GM19468 (cell line): ENCODE data around the gene GTPBP8.
A peak's percentile ranks its signal among the peaks of the same experiment; 100 is the strongest.
"Not testable (repeated sequence)": the region's sequence is repeated elsewhere in the genome, so short reads cannot be mapped to it uniquely, and the experiment has no call there.

ENCODE experiments used
- ATAC-seq: cut with Tn5 transposase; IDR thresholded peaks from one replicate; pipeline ENCODE4 v1.9.1; 2021; ENCODE audit warnings: mild to moderate bottlenecking, moderate library complexity, moderate number of reproducible peaks; ENCODE audit not compliant: unreplicated experiment; ENCODE audit errors: extremely low read depth

The GTPBP8 gene

GRCh38 chr3:112987710-112988334 lies 3.0 kb upstream of the GTPBP8 start:
- ATAC-seq = no peak

- ATAC-seq = no peak
Observed at GRCh38 chr3:112995800-112996199, 5.0 kb downstream of the GTPBP8 start.

GRCh38 chr3:113000691-113001090 lies 9.9 kb downstream of the GTPBP8 start:
- no peak for ATAC-seq

- ATAC-seq = no peak
Observed at GRCh38 chr3:113002037-113002436, 11.3 kb downstream of the GTPBP8 start.

- no peak for ATAC-seq
Observed at GRCh38 chr3:113002679-113003078, 11.9 kb downstream of the GTPBP8 start.

DNA sequence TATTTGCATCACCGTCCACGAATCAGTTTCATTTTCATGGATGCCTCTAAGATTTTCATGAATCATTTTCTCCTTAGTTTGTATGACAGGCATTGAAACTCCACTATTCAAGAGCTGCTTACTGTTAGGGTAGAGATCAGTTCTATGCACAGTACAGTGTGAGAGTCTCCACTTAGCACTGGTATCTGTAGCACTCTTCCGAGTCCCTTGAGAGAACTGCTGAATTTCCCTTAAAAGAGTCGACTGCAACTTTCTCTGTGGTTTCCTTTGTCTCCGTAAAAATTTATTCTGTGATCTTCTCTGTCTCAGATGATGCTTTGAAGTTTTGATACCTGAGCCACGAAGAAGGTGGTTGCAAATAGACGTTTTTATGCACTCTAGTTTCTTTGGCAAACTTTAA lies 14.8 kb downstream of the GTPBP8 start:
- ATAC-seq = no peak

GRCh38 chr3:113006359-113007056 lies 15.7 kb downstream of the GTPBP8 start:
- ATAC-seq = no peak

DNA sequence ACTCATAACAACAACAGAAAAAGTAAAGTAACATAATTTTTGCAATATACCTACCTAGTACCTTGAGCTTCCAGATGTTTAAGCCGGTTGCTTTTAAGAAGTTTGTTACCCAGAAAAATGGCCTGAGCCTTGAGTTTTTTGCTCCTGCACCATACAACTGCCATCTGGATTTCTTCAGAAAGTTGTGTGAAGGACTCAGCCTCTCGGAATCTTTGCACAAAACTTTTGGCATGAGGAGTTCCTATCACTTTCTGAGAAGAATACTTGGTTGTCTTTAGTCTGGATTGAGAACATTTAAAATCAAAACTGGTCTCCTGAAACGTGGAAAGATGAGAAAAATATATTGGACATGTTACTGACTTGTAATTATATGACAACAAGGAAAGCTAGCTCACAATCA lies 17.3 kb downstream of the GTPBP8 start:
- no peak for ATAC-seq

- no peak for ATAC-seq
Observed at GRCh38 chr3:113013593-113013992, 22.8 kb downstream of the GTPBP8 start.

DNA sequence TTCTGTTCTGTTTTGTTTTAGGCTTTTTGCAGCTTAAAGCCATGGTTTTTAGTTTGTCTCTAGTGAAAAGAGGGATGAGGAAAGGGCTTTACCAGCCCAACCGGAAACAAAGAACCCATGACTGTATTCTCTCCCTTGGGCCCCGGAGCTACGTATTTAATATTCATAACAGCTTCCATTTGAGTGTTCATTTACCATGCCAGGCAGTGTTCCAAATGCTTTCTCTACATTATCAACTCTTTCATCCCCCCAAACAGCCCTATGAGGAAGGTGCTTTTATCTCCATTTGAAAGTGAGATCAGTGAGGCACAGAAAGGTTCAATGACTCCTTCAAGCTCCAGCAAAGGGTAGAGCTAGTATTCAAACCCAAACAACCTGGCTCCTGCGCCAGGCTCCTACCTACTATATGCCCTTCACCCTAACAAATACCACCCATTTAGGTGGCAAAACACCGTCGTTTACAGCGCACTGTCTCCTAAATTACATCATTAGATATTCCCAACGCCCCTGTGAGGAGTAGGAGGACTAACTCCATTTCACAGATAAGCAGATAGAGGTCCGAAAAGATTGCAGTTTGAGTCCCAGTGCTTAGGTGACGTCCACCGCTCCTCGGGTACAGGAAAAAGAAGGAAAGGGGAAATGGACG lies 27.9 kb downstream of the GTPBP8 start:
- ATAC-seq = no peak

GRCh38 chr3:113019182-113020137 lies 28.7 kb downstream of the GTPBP8 start:
- ATAC-seq = peak; percentile 58

DNA sequence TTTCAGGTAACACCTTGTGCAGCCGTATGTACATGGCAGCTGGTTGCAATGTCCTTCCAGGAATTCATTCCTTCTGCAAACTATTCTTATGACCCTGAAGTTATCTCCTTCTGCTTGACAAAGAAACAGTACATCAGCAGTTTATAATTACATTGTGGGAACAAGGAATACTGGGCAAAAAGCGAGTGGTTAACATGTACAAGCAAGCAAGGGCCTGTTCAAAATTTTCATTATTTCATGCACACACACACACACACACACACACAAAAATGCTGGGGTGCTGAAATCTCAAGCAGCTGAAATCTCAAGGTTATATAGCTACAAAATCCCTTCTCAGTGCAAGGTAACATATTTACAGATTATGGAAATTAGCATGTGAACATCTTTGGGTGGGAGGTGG lies 30.7 kb downstream of the GTPBP8 start:
- no peak for ATAC-seq

GRCh38 chr3:113034011-113034410 lies 43.2 kb downstream of the GTPBP8 start:
- ATAC-seq = no peak

DNA sequence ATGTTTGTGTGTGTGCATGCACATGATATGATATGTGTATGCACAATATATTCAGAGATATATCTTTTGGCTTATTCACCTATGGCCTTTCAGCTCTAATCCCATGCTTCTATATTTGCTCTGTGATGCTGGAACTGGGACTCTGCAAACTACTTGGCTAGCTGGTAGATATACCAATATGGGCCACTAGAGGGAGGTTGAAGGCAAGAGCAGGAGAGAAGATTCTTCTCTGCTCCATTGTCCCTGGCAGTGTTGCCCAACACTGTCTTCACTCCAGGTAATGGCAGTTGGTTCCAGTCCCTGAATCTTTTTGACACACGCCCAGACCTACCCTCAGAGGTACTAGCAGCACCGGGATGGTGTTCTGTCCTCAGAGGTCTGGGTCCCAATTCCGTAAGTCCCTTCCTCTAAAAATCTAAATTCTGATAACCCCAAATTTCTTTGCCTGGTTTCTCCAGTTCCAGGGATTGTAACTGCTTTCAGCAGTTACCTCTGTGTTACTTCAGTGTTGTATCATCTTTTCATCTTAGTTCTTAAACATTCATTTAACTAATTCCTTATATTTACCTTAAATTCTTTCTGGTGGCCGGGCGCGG lies 44.7 kb downstream of the GTPBP8 start:
- peak; percentile 46 for ATAC-seq

DNA sequence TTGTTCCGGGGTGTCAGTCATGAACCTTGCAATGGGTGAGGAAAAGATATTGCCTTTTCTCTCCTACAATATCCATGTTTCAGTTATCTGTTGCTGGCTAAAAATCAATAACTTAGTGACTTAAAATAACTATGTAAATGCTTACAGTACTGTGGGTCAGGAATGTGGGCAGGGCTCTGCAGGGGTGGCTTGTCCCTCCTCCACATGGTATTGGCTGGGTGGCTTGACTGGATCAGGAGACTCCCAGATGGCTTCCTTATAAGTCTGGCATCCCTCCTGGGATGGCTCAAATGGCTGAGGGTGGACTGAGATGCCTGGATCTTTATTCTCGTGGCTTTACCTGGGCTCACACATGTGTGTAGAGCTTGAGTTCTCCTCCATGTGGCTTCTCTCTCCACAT lies 47.5 kb downstream of the GTPBP8 start:
- no peak for ATAC-seq

DNA sequence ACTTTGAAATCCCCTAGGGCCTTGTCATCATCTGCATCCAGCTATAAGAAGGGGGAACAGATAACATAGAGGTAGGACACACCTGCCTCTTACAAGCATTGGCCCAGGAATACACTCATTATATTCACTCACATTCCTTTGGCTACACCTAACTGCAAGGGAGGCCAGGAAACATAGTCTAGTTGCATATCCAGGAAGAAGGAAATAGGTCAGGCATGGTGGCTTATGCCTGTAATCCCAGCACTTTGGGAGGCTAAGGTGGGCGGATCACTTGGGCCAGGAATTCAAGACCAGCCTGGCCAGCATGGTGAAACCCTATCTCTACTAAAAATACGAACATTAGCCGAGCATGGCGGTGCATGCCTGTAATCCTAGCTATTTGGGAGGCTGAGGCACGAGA lies 48.8 kb downstream of the GTPBP8 start:
- ATAC-seq = no peak

GRCh38 chr3:113040231-113040630 lies 49.4 kb downstream of the GTPBP8 start:
- ATAC-seq = no peak

- no peak for ATAC-seq
Observed at GRCh38 chr3:113043686-113044085, 52.9 kb downstream of the GTPBP8 start.

- ATAC-seq = not testable (repeated sequence)
Observed at GRCh38 chr3:113046186-113046965, 55.6 kb downstream of the GTPBP8 start.
